SU-DHL-6 (cell line): ENCODE measurements around the gene AK6.

ENCODE experiments used
- H2AFZ ChIP-seq: fragments of 200-600 bp; sonication (generic); 2 replicates; pipeline ENCODE4 v1.6.1; 2014; ENCODE audit warnings: low read depth, mild to moderate bottlenecking, moderate library complexity, mixed read lengths, antibody characterized with exemption, low read length; ENCODE audit not compliant: severe bottlenecking
- H3F3A ChIP-seq: fragments of 200-600 bp; shearing (Covaris generic); 2 replicates; pipeline ENCODE4 v1.6.0; 2016; ENCODE audit warnings: antibody characterized with exemption, mild to moderate bottlenecking; ENCODE audit not compliant: insufficient read depth
- H3K27ac ChIP-seq: fragments of 200-600 bp; sonication (generic); 2 replicates; pipeline ENCODE4 v1.5.1; 2016; ENCODE audit warnings: low read depth, mild to moderate bottlenecking, low read length, moderate library complexity, mixed read lengths
- H3K27me3 ChIP-seq: fragments of 200-600 bp; sonication (generic), shearing (Covaris generic); 2 replicates; pipeline ENCODE4 v1.6.0; 2014; ENCODE audit warnings: mild to moderate bottlenecking, low read length
- H3K36me3 ChIP-seq: fragments of 200-600 bp; sonication (generic); 2 replicates; pipeline ENCODE4 v1.6.1; 2014; ENCODE audit warnings: mild to moderate bottlenecking, low read length, mixed read lengths
- H3K4me2 ChIP-seq: fragments of 300-600, 200-600 bp; shearing (Covaris generic), sonication (generic); 2 replicates; pipeline ENCODE4 v1.6.0; 2014; ENCODE audit warnings: low read length, low read depth, mild to moderate bottlenecking; ENCODE audit not compliant: poor library complexity, severe bottlenecking
- H3K4me3 ChIP-seq: fragments of 200-600 bp; sonication (generic); 2 replicates; pipeline ENCODE4 v1.5.1; 2014; ENCODE audit warnings: antibody characterized with exemption, low read length, mild to moderate bottlenecking, mixed read lengths; ENCODE audit not compliant: insufficient read depth, poor library complexity, severe bottlenecking
- H3K79me2 ChIP-seq: fragments of 200-600 bp; sonication (generic); 2 replicates; pipeline ENCODE4 v1.6.1; 2014; ENCODE audit warnings: mild to moderate bottlenecking, low read length, moderate library complexity; ENCODE audit not compliant: insufficient read depth
- H3K9ac ChIP-seq: fragments of 200-600 bp; sonication (generic); 2 replicates; pipeline ENCODE4 v1.7.0; 2014; ENCODE audit warnings: mild to moderate bottlenecking, low read length
- H3K9me2 ChIP-seq: fragments of 200-600 bp; sonication (generic); replicated peaks from 2 replicates; pipeline ENCODE4 v1.6.1; 2014; ENCODE audit warnings: low read length; ENCODE audit not compliant: insufficient read depth
- H3K9me3 ChIP-seq: fragments of 200-600 bp; sonication (generic); 2 replicates; pipeline ENCODE4 v1.6.1; 2014; ENCODE audit warnings: low read length, mixed read lengths; ENCODE audit not compliant: insufficient read depth
- H4K20me1 ChIP-seq: fragments of 200-600 bp; sonication (generic); 2 replicates; pipeline ENCODE4 v1.6.1; 2014; ENCODE audit warnings: low read depth, mild to moderate bottlenecking, antibody characterized with exemption, low read length, moderate library complexity, mixed read lengths
- CTCF ChIP-seq: fragments of 200-600 bp; sonication (generic); IDR thresholded peaks from one replicate; pipeline ENCODE4 v1.5.1; 2017; ENCODE audit warnings: antibody characterized with exemption, mild to moderate bottlenecking, low read length, moderate library complexity; ENCODE audit not compliant: insufficient read depth, poor library complexity, severe bottlenecking
- EZH2phosphoT487 ChIP-seq: fragments of 200-600 bp; sonication (generic), shearing (Covaris generic); conservative IDR thresholded peaks from 2 replicates; pipeline ENCODE4 v1.6.1; 2018; ENCODE audit warnings: mild to moderate bottlenecking, antibody characterized with exemption, low read length, moderate library complexity, mixed read lengths

The AK6 gene

GRCh38 chr5:69404659-69405330 is 35.5 kb upstream of the AK6 start:
- TF ChIP-seq EZH2phosphoT487 (no peak), CTCF (no peak)
- no peak overlapping the region for H3K4me3 ChIP-seq
- H3F3A ChIP-seq = no peaks in the 10 kb centered on the region
- H3K9me3 ChIP-seq = no peaks in the 10 kb centered on the region
- H3K27me3 ChIP-seq = no peaks in the 10 kb centered on the region
- H4K20me1 ChIP-seq = no peaks in the 10 kb centered on the region
- H3K79me2 ChIP-seq = no peaks in the 10 kb centered on the region
- H3K36me3 ChIP-seq = peaks cover 28% of the 10 kb centered on the region
- no peaks in the 10 kb centered on the region for H3K9me2 ChIP-seq
- H3K9ac ChIP-seq = no peak overlapping the region
- H3K4me2 ChIP-seq = no peak overlapping the region
- H2AFZ ChIP-seq = no peak overlapping the region
- no peak overlapping the region for H3K27ac ChIP-seq

GRCh38 chr5:69378376-69378775 is 9.1 kb upstream of the AK6 start:
- Histone ChIP-seq H3K9me2 (no peaks in the 10 kb centered on the region), H3F3A (peaks cover 29% of the 10 kb centered on the region), H3K9me3 (no peaks in the 10 kb centered on the region), H3K36me3 (peaks cover 22% of the 10 kb centered on the region), H4K20me1 (no peaks in the 10 kb centered on the region), H3K27me3 (no peaks in the 10 kb centered on the region), H2AFZ (no peak overlapping the region), H3K79me2 (peaks cover 29% of the 10 kb centered on the region; the same call in 1 of the 2 replicates), H3K4me2 (no peak overlapping the region), H3K27ac (peak overlapping the region; percentile 24; the same call in 1 of the 2 replicates), H3K9ac (no peak overlapping the region), H3K4me3 (no peak overlapping the region)
- TF ChIP-seq EZH2phosphoT487 (no peak), CTCF (no peak)

GRCh38 chr5:69374911-69375446 is 5.7 kb upstream of the AK6 start:
- H3K36me3 ChIP-seq = peaks cover 8% of the 10 kb centered on the region

More at GRCh38 chr5:69374911-69375446, 5.7 kb upstream of the AK6 start:
- peaks cover 63% of the 10 kb centered on the region for H3K79me2 ChIP-seq
- H3K27ac ChIP-seq = peak overlapping the region; percentile 93
- peak overlapping the region; percentile 56 for H3K9ac ChIP-seq
- no peaks in the 10 kb centered on the region for H3K9me3 ChIP-seq
- no peak overlapping the region for H2AFZ ChIP-seq
- TF ChIP-seq CTCF = no peak
- TF ChIP-seq EZH2phosphoT487 = no peak
- no peaks in the 10 kb centered on the region for H4K20me1 ChIP-seq
- H3F3A ChIP-seq = peaks cover 40% of the 10 kb centered on the region
- H3K9me2 ChIP-seq = no peaks in the 10 kb centered on the region
- peak overlapping the region; percentile 93 for H3K4me2 ChIP-seq
- peak overlapping the region; percentile 41 for H3K4me3 ChIP-seq
- H3K27me3 ChIP-seq = no peaks in the 10 kb centered on the region
